Liver (tissue), 3 donors: Measurements from ENCODE around the gene MBNL2.

ENCODE experiments used
- FOXA1 ChIP-seq: IDR thresholded peaks from 2 replicates; pipeline ENCODE4 v1.6.1; 2016; ENCODE audit warnings: antibody characterized with exemption
- HNF4G ChIP-seq: IDR thresholded peaks from 2 replicates; pipeline ENCODE4 v1.6.1; 2016; ENCODE audit warnings: antibody characterized with exemption
- JUND ChIP-seq, 2 donors: IDR thresholded peaks; 2 replicates each; pipeline ENCODE4 v1.6.1; 2016; ENCODE audit warnings: antibody characterized with exemption in 2 of 2
- NR2F2 ChIP-seq: IDR thresholded peaks from 2 replicates; pipeline ENCODE4 v1.6.1; 2016; ENCODE audit warnings: antibody characterized with exemption
- RAD21 ChIP-seq, 2 donors: IDR thresholded peaks; 2 replicates each; pipeline ENCODE4 v1.6.1; 2016; ENCODE audit warnings: antibody characterized with exemption in 2 of 2, mild to moderate bottlenecking in 2 of 2
- YY1 ChIP-seq: IDR thresholded peaks from 2 replicates; pipeline ENCODE4 v1.6.1; 2016; ENCODE audit warnings: antibody characterized with exemption, mild to moderate bottlenecking
- TF ChIP-seq, protein P1 (sequence below): fragments of 150-350 bp; IDR thresholded peaks from 2 replicates; pipeline ENCODE4 v1.5.1; 2017; ENCODE audit warnings: improper control_type of control experiment, low read depth, low read length; ENCODE audit not compliant: missing input control
- donor health status: healthy.
- donor health status: healthy.

DNA sequence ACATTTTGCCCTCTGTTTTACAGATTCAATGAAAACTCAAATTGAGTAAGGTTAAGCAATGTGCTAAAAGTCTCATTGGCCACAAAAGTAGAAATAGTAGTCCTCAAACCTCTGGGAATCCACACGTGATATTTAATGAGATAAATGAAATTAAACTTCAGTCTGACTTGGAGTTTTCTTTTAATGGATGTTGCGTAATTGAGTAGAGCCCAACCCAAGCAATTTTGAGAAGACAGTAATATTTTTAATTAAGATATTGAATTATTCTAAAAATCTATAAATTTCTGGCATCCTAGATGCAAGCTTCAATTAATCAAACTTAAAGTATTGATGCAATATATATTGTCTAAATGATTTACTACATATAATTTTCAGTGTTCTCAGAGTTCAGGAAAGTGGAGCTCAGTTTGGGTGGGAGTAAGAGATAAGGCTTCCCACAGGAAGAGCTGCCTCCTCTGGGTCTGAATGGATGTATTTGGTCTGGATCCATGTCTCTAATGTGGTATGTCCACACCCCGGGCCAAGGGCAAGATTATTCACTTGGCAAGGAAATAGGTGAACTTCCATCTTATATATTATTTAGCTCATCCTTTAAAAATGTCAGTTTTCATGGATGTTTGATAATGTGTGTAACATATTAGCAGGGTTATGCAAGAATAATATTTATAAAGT lies 6.9 kb downstream of the MBNL2 start:
- TF ChIP-seq FOXA1: no peak
- TF ChIP-seq NR2F2: no peak
- TF ChIP-seq, protein P1, sequence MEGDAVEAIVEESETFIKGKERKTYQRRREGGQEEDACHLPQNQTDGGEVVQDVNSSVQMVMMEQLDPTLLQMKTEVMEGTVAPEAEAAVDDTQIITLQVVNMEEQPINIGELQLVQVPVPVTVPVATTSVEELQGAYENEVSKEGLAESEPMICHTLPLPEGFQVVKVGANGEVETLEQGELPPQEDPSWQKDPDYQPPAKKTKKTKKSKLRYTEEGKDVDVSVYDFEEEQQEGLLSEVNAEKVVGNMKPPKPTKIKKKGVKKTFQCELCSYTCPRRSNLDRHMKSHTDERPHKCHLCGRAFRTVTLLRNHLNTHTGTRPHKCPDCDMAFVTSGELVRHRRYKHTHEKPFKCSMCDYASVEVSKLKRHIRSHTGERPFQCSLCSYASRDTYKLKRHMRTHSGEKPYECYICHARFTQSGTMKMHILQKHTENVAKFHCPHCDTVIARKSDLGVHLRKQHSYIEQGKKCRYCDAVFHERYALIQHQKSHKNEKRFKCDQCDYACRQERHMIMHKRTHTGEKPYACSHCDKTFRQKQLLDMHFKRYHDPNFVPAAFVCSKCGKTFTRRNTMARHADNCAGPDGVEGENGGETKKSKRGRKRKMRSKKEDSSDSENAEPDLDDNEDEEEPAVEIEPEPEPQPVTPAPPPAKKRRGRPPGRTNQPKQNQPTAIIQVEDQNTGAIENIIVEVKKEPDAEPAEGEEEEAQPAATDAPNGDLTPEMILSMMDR: no peak
- TF ChIP-seq JUND (IDR thresholded peaks at IDR 0.05): no peak
- TF ChIP-seq HNF4G: no peak
- TF ChIP-seq RAD21 (IDR thresholded peaks at IDR 0.05): no peak
- no peak for TF ChIP-seq YY1
